ACC112 (cell line): Measurements from ENCODE around the gene RPS6KL1.

ENCODE experiments used
- H2AFZ ChIP-seq: fragments of 200-600 bp; sonication (generic); one replicate; pipeline ENCODE4 v1.6.0; 2017; ENCODE audit warnings: antibody characterized with exemption, low read length; ENCODE audit not compliant: unreplicated experiment
- H3K27ac ChIP-seq: fragments of 200-600 bp; sonication (generic); 2 replicates; pipeline ENCODE4 v1.5.1; 2014; ENCODE audit warnings: low read depth, mild to moderate bottlenecking, antibody characterized with exemption, low read length, moderate library complexity
- H3K27me3 ChIP-seq: fragments of 200-600 bp; sonication (generic); 2 replicates; pipeline ENCODE4 v1.6.1; 2014; ENCODE audit warnings: mild to moderate bottlenecking, antibody characterized with exemption, low read length, moderate library complexity, mixed read lengths; ENCODE audit not compliant: insufficient read depth
- H3K36me3 ChIP-seq: fragments of 200-600 bp; sonication (generic); 2 replicates; pipeline ENCODE4 v1.6.1; 2016; ENCODE audit warnings: mild to moderate bottlenecking, antibody characterized with exemption, low read length, moderate library complexity, mixed read lengths; ENCODE audit not compliant: insufficient read depth
- H3K4me1 ChIP-seq: fragments of 200-600 bp; sonication (generic); one replicate; pipeline ENCODE4 v1.6.1; 2016; ENCODE audit warnings: low read length, mixed read lengths; ENCODE audit not compliant: insufficient read depth, unreplicated experiment, control insufficient read depth
- H3K4me3 ChIP-seq: fragments of 200-600 bp; sonication (generic); 2 replicates; pipeline ENCODE4 v1.5.1; 2014; ENCODE audit warnings: mild to moderate bottlenecking, low read depth, low read length
- H3K79me2 ChIP-seq: fragments of 200-600 bp; sonication (generic); one replicate; pipeline ENCODE4 v1.6.0; 2016; ENCODE audit warnings: low read length; ENCODE audit not compliant: control insufficient read depth, unreplicated experiment, insufficient read depth

RPS6KL1 gene

DNA sequence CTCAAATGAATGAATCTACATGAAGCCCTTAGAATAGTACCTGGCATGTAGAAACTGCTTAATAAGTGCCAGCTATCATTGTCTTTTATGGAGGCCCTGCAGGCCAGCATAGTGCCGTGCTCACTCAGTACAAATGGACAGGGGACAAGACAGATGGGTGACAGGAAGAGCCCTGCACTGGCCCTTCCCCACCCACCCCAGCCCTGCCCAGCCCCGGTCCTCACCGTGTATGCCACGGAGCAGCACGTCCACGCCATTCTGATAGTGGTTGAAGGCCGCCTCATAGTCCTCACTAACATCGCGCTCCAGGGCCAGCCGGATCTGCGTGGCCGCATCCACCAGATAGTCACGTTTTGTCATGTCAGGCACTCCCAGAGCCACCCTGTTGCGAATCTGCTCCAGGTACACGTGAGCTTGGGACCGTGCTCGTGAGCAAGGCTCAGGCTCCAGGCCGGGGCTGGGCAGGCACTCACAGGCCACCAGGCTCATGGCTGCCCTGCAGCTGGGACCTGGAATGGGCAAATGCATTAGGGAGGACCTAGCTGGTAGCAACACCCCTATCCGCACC lies 1.9 kb downstream of the RPS6KL1 start:
- Histone ChIP-seq H3K27ac (no peak overlapping the region), H3K79me2 (no peaks in the 10 kb centered on the region), H3K4me1 (no peaks in the 10 kb centered on the region), H2AFZ (no peak overlapping the region), H3K4me3 (no peak overlapping the region), H3K27me3 (no peaks in the 10 kb centered on the region; the same call in 1 of the 2 replicates), H3K36me3 (no peaks in the 10 kb centered on the region)

GRCh38 chr14:74920281-74920680 lies 2.8 kb downstream of the RPS6KL1 start:
- H2AFZ ChIP-seq: no peak overlapping the region
- H3K27me3 ChIP-seq: no peaks in the 10 kb centered on the region; the same call in 1 of the 2 replicates
- no peak overlapping the region for H3K4me3 ChIP-seq
- H3K4me1 ChIP-seq: no peaks in the 10 kb centered on the region
- H3K79me2 ChIP-seq: no peaks in the 10 kb centered on the region
- no peaks in the 10 kb centered on the region for H3K36me3 ChIP-seq
- no peak overlapping the region for H3K27ac ChIP-seq

GRCh38 chr14:74919421-74920165 lies 3.5 kb downstream of the RPS6KL1 start:
- Histone ChIP-seq H3K27ac (no peak overlapping the region), H3K79me2 (no peaks in the 10 kb centered on the region), H3K4me1 (no peaks in the 10 kb centered on the region), H3K27me3 (no peaks in the 10 kb centered on the region; the same call in 1 of the 2 replicates), H3K36me3 (no peaks in the 10 kb centered on the region), H2AFZ (no peak overlapping the region), H3K4me3 (no peak overlapping the region)

GRCh38 chr14:74918380-74918779 lies 4.7 kb downstream of the RPS6KL1 start:
- no peak overlapping the region for H2AFZ ChIP-seq
- no peaks in the 10 kb centered on the region for H3K36me3 ChIP-seq
- peaks cover 3% of the 10 kb centered on the region for H3K4me1 ChIP-seq
- H3K4me3 ChIP-seq: no peak overlapping the region
- no peak overlapping the region for H3K27ac ChIP-seq
- H3K79me2 ChIP-seq: no peaks in the 10 kb centered on the region
- H3K27me3 ChIP-seq: no peaks in the 10 kb centered on the region; the same call in 1 of the 2 replicates

GRCh38 chr14:74917646-74918081 lies 5.4 kb downstream of the RPS6KL1 start:
- Histone ChIP-seq H2AFZ (no peak overlapping the region), H3K79me2 (no peaks in the 10 kb centered on the region), H3K27me3 (no peaks in the 10 kb centered on the region; the same call in 1 of the 2 replicates), H3K27ac (no peak overlapping the region), H3K4me1 (peaks cover 3% of the 10 kb centered on the region), H3K4me3 (no peak overlapping the region), H3K36me3 (no peaks in the 10 kb centered on the region)

GRCh38 chr14:74917178-74917543 lies 5.9 kb downstream of the RPS6KL1 start:
- Histone ChIP-seq H3K27me3 (no peaks in the 10 kb centered on the region; the same call in 1 of the 2 replicates), H3K27ac (no peak overlapping the region)

DNA sequence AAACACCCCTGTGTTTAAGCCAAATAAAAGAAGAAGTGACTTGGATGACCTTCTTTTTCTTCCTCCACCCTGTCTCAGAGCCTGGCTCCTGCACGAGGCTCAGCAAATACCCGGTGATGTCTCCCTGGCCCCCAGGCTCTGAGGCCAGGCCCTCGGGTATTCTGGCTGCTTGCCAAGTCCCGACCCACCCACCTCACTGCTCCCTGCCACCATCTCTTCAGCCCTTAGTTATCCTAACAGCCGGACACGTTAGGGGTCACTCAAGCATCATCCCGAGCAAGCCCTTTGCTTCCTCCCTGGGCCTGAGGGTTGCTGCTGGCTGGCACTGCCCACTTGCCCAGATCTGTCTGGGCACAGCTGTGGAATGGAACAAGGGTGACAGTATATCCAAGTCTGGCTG lies 7.2 kb downstream of the RPS6KL1 start:
- H3K36me3 ChIP-seq: no peaks in the 10 kb centered on the region

More at GRCh38 chr14:74917178-74917543, 5.9 kb downstream of the RPS6KL1 start:
- H3K4me1 ChIP-seq: peaks cover 3% of the 10 kb centered on the region
- H3K79me2 ChIP-seq: no peaks in the 10 kb centered on the region
- no peak overlapping the region for H2AFZ ChIP-seq
- H3K36me3 ChIP-seq: no peaks in the 10 kb centered on the region
- H3K4me3 ChIP-seq: no peak overlapping the region

GRCh38 chr14:74915426-74915825 lies 7.6 kb downstream of the RPS6KL1 start:
- H3K27ac ChIP-seq: no peak overlapping the region
- H3K79me2 ChIP-seq: no peaks in the 10 kb centered on the region
- no peak overlapping the region for H3K4me3 ChIP-seq
- peaks cover 3% of the 10 kb centered on the region for H3K4me1 ChIP-seq
- H2AFZ ChIP-seq: no peak overlapping the region
- no peaks in the 10 kb centered on the region for H3K36me3 ChIP-seq
- no peaks in the 10 kb centered on the region for H3K27me3 ChIP-seq

More for the DNA sequence above, 7.2 kb downstream of the RPS6KL1 start:
- Histone ChIP-seq H3K4me3 (no peak overlapping the region), H3K4me1 (peaks cover 3% of the 10 kb centered on the region), H3K79me2 (no peaks in the 10 kb centered on the region), H3K27ac (no peak overlapping the region), H2AFZ (no peak overlapping the region), H3K27me3 (no peaks in the 10 kb centered on the region)

DNA sequence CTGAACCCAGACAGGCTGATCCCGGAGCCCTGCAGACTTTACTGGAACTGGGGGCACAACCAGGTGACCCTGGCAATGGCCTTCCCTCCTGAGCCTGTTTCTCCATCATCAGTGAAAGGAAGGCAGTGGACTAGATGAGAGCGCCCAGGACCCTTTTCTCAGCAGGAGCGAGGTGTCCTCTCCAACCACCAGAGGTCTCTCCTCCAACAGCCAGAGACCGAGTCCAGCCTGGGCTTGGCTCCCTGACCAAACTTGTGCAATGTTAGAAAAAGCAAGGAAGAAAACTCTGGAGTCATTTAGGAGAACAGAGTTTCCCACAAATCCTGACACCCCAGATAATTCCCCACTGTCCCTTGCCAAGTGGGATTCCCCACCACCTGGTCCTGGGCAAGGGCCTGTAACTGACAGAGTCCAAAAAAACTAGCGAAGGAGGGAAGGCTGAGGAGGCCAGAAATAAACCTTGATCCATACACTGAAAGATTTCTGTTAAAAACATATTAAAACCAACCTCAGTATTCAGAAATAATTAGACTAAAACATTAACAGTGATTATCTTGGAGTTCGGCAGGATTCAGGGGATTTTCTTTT lies 9.0 kb downstream of the RPS6KL1 start:
- Histone ChIP-seq H2AFZ (peak overlapping the region; percentile 27), H3K27ac (no peak overlapping the region), H3K4me3 (no peak overlapping the region), H3K36me3 (no peaks in the 10 kb centered on the region), H3K79me2 (no peaks in the 10 kb centered on the region), H3K4me1 (peaks cover 3% of the 10 kb centered on the region), H3K27me3 (no peaks in the 10 kb centered on the region)

- peaks cover 8% of the 10 kb centered on the region for H3K4me1 ChIP-seq
- H3K27me3 ChIP-seq: no peaks in the 10 kb centered on the region
- H3K4me3 ChIP-seq: no peak overlapping the region
- no peaks in the 10 kb centered on the region for H3K36me3 ChIP-seq
- H2AFZ ChIP-seq: no peak overlapping the region
- H3K79me2 ChIP-seq: no peaks in the 10 kb centered on the region
- no peak overlapping the region for H3K27ac ChIP-seq
These were observed 9.6 kb downstream of the RPS6KL1 start for GRCh38 chr14:74913393-74913910.
